ENCODE results near the gene UROS.

UROS gene

DNA sequence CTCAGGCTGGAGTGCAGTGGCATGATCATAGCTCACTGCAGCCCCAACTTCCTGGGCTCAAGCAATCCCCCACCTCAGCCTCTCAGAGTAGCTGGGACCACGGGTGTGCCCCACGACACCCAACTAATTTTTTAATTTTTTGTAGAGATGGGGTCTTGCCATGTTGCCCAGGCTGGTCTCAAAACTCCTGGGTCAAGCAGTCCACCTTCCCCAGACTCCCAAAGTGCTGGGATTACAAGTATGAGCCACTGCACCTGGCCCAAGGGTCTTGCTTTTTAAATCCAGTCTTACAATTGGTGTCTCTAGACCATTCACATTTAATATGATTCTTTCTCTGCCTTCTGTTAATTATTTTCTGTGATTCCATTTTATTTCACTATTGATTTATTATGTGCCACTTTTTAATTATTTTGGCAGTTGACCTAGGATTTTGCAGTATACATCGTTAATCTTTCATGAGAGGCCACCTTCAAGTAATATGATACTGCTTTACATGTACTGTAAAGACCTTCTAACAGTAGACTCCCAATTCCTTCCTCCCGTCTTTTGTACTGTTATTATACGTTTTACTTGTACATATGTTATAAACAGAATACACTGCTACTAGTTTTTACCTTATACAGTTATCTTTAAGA lies 66.1 kb downstream of the UROS start:
- ATAC-seq (ENCODE audit: low read depth) (no peak), DNase-seq (ENCODE audit: low spot score) (no peak)

DNA sequence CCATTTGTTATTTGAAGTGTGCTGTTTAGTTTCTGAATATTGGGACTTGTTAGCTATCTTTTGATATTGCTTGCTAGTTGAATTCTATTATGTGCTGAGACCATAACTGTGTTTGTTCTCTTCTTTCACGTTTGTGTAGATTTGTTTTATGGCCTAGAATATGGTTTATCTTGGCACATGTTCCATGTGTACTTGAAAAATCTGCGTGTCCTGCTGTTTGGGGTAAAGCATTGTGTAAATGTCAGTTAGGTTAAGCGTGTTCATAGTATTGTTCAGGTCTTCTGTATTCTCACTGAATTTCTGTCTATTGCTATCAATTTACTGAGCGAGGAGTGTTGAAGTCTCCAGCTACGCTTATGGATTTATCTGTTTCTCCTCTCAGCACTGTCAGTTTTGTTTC lies 66.9 kb downstream of the UROS start:
- peaks cover 86% of the 10 kb centered on the region for H3K36me3 ChIP-seq (ENCODE audit: low read depth)
- no peak for ATAC-seq (ENCODE audit: low read depth)

More for the DNA sequence above, 66.1 kb downstream of the UROS start:
- Histone ChIP-seq H3K4me1 (ENCODE audit: insufficient read depth, poor library complexity, severe bottlenecking) (no peaks in the 10 kb centered on the region), H3K27me3 (ENCODE audit: insufficient read depth, poor library complexity, severe bottlenecking) (no peaks in the 10 kb centered on the region), H3K9me3 (ENCODE audit: severe bottlenecking) (no peaks in the 10 kb centered on the region), H3K4me3 (ENCODE audit: severe bottlenecking) (no peak overlapping the region), H3K27ac (ENCODE audit: poor library complexity, severe bottlenecking) (no peak overlapping the region), H3K36me3 (ENCODE audit: low read depth) (peaks cover 84% of the 10 kb centered on the region)
- TF ChIP-seq, protein P1, sequence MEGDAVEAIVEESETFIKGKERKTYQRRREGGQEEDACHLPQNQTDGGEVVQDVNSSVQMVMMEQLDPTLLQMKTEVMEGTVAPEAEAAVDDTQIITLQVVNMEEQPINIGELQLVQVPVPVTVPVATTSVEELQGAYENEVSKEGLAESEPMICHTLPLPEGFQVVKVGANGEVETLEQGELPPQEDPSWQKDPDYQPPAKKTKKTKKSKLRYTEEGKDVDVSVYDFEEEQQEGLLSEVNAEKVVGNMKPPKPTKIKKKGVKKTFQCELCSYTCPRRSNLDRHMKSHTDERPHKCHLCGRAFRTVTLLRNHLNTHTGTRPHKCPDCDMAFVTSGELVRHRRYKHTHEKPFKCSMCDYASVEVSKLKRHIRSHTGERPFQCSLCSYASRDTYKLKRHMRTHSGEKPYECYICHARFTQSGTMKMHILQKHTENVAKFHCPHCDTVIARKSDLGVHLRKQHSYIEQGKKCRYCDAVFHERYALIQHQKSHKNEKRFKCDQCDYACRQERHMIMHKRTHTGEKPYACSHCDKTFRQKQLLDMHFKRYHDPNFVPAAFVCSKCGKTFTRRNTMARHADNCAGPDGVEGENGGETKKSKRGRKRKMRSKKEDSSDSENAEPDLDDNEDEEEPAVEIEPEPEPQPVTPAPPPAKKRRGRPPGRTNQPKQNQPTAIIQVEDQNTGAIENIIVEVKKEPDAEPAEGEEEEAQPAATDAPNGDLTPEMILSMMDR (IDR thresholded peaks at IDR 0.05; ENCODE audit: poor library complexity, severe bottlenecking), result no peak

DNA sequence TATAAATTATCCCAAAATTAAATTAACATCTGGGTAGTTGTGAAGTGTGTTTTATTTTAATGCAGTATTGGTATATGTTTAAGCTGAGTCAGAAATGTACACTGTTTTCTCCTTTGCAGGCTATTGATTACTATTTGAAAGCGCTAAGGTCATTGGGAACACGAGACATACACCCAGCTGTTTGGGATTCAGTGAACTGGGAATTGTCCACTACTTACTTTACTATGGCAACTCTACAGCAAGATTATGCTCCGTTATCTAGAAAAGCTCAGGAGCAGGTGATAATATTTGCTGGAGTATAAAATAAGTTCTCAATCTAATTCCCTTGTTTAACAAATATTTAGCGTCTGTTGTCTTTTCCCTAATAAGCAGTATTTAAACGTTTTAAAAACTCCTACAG lies 75.6 kb downstream of the UROS start:
- H3K9me3 ChIP-seq (ENCODE audit: severe bottlenecking), result no peaks in the 10 kb centered on the region
- ATAC-seq (ENCODE audit: low read depth) (no peak), DNase-seq (ENCODE audit: low spot score) (no peak)
- H3K27me3 ChIP-seq (ENCODE audit: insufficient read depth, poor library complexity, severe bottlenecking), result no peaks in the 10 kb centered on the region
- no peak overlapping the region for H3K4me3 ChIP-seq (ENCODE audit: severe bottlenecking)
- peaks cover 87% of the 10 kb centered on the region for H3K36me3 ChIP-seq (ENCODE audit: low read depth)
- TF ChIP-seq, protein P1 (IDR thresholded peaks at IDR 0.05; ENCODE audit: poor library complexity, severe bottlenecking), result no peak
- no peaks in the 10 kb centered on the region for H3K4me1 ChIP-seq (ENCODE audit: insufficient read depth, poor library complexity, severe bottlenecking)
- H3K27ac ChIP-seq (ENCODE audit: poor library complexity, severe bottlenecking), result no peak overlapping the region

More for the DNA sequence above, 66.9 kb downstream of the UROS start:
- no peak for DNase-seq (ENCODE audit: low spot score)
- Histone ChIP-seq H3K27ac (ENCODE audit: poor library complexity, severe bottlenecking) (no peak overlapping the region), H3K9me3 (ENCODE audit: severe bottlenecking) (no peaks in the 10 kb centered on the region), H3K27me3 (ENCODE audit: insufficient read depth, poor library complexity, severe bottlenecking) (no peaks in the 10 kb centered on the region), H3K4me1 (ENCODE audit: insufficient read depth, poor library complexity, severe bottlenecking) (no peaks in the 10 kb centered on the region), H3K4me3 (ENCODE audit: severe bottlenecking) (no peak overlapping the region)
- TF ChIP-seq, protein P1 (IDR thresholded peaks at IDR 0.05; ENCODE audit: poor library complexity, severe bottlenecking), result no peak

DNA sequence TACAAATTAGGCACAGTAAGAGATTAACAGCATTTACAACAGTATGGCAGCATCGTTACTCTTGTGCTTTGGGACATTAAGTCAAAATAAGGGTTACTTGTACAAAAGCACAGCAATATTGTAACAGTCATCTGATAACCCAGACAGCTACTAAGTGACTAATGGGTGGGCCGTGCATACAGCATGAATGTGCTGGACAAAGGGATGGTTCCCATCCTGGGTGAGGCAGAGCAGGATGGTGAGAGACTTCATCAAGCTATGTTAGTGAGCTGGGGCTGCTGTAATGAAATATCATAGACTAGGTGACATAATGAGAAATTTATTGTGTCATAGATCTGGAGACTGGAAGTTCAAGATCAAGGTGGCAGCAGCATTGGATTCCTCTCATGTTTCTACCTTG lies 78.1 kb downstream of the UROS start:
- TF ChIP-seq, protein P1 (IDR thresholded peaks at IDR 0.05; ENCODE audit: poor library complexity, severe bottlenecking), result no peak
- no peak overlapping the region for H3K27ac ChIP-seq (ENCODE audit: poor library complexity, severe bottlenecking)
- no peaks in the 10 kb centered on the region for H3K4me1 ChIP-seq (ENCODE audit: insufficient read depth, poor library complexity, severe bottlenecking)
- H3K9me3 ChIP-seq (ENCODE audit: severe bottlenecking), result no peaks in the 10 kb centered on the region
- no peaks in the 10 kb centered on the region for H3K27me3 ChIP-seq (ENCODE audit: insufficient read depth, poor library complexity, severe bottlenecking)
- no peak overlapping the region for H3K4me3 ChIP-seq (ENCODE audit: severe bottlenecking)
- peaks cover 90% of the 10 kb centered on the region for H3K36me3 ChIP-seq (ENCODE audit: low read depth)
- ATAC-seq (ENCODE audit: low read depth) (no peak), DNase-seq (ENCODE audit: low spot score) (no peak)

DNA sequence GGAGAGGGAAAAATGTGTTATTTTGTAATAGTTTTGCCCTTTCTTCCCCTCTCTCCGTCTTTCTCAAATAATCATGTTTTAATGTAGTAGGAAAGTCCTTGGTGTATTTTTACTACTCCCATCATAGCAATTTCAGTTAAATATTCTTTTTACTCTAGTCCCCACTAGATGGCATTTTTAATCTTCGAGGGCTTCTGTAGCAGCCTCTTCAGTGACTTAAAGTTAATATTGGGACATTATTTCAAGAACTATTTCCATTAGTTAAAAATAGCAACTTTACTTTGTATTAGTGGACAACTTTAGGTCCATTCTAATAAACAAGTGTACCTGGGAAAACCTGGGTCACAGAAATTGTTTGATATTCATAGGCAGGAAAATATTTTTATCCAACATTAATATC lies 80.6 kb downstream of the UROS start:
- Histone ChIP-seq H3K27ac (ENCODE audit: poor library complexity, severe bottlenecking) (no peak overlapping the region), H3K36me3 (ENCODE audit: low read depth) (peaks cover 90% of the 10 kb centered on the region)

More for the DNA sequence above, 80.6 kb downstream of the UROS start:
- no peaks in the 10 kb centered on the region for H3K27me3 ChIP-seq (ENCODE audit: insufficient read depth, poor library complexity, severe bottlenecking)
- TF ChIP-seq, protein P1 (IDR thresholded peaks at IDR 0.05; ENCODE audit: poor library complexity, severe bottlenecking), result peak; percentile 32
- H3K4me3 ChIP-seq (ENCODE audit: severe bottlenecking), result no peak overlapping the region
- no peak for DNase-seq (ENCODE audit: low spot score)
- no peaks in the 10 kb centered on the region for H3K9me3 ChIP-seq (ENCODE audit: severe bottlenecking)
- ATAC-seq (ENCODE audit: low read depth), result no peak
- no peaks in the 10 kb centered on the region for H3K4me1 ChIP-seq (ENCODE audit: insufficient read depth, poor library complexity, severe bottlenecking)
